HG02759 (cell line): ENCODE data around the gene TCFL5.

Experiments used
- ATAC-seq: cut with Tn5 transposase; IDR thresholded peaks from one replicate; pipeline ENCODE4 v1.9.1; 2021; ENCODE audit warnings: mild to moderate bottlenecking, moderate library complexity; ENCODE audit not compliant: unreplicated experiment

TCFL5 gene

GRCh38 chr20:62837790-62838127 lies 23.9 kb downstream of the TCFL5 start:
- ATAC-seq, result no peak

- no peak for ATAC-seq
These were observed 24.6 kb downstream of the TCFL5 start for GRCh38 chr20:62836967-62837490.

GRCh38 chr20:62835931-62836861 lies 25.4 kb downstream of the TCFL5 start:
- ATAC-seq, result no peak

GRCh38 chr20:62834967-62835730 lies 26.5 kb downstream of the TCFL5 start:
- no peak for ATAC-seq

- ATAC-seq, result peak; percentile 36
These were observed 28.7 kb downstream of the TCFL5 start for GRCh38 chr20:62832951-62833391.

- peak; percentile 63 for ATAC-seq
These were observed 29.3 kb downstream of the TCFL5 start for GRCh38 chr20:62832212-62832922.

- no peak for ATAC-seq
These were observed 29.8 kb downstream of the TCFL5 start for GRCh38 chr20:62831854-62832211.

- ATAC-seq, result no peak
These were observed 30.2 kb downstream of the TCFL5 start for GRCh38 chr20:62831361-62831788.

GRCh38 chr20:62830821-62831220 lies 30.8 kb downstream of the TCFL5 start:
- ATAC-seq, result no peak

- ATAC-seq, result no peak
These were observed 31.4 kb downstream of the TCFL5 start for GRCh38 chr20:62830251-62830650.

- no peak for ATAC-seq
These were observed 32.1 kb downstream of the TCFL5 start for GRCh38 chr20:62829231-62830230.

- no peak for ATAC-seq
These were observed 33.0 kb downstream of the TCFL5 start for GRCh38 chr20:62828511-62829230.

GRCh38 chr20:62828051-62828450 lies 33.6 kb downstream of the TCFL5 start:
- ATAC-seq, result no peak

- no peak for ATAC-seq
These were observed 34.1 kb downstream of the TCFL5 start for GRCh38 chr20:62827311-62828038.

- no peak for ATAC-seq
These were observed 34.8 kb downstream of the TCFL5 start for GRCh38 chr20:62826646-62827310.

- ATAC-seq, result no peak
These were observed 35.5 kb downstream of the TCFL5 start for GRCh38 chr20:62825986-62826645.

GRCh38 chr20:62825333-62825985 lies 36.2 kb downstream of the TCFL5 start:
- ATAC-seq, result no peak
